GM10266 (cell line): ENCODE results near the gene GAS7.

Experiments used
- DNase-seq: peaks from one replicate; pipeline ENCODE4 v3.0.0; 2012; ENCODE audit errors: extremely low spot score
- TF ChIP-seq, protein P1 (sequence below): IDR thresholded peaks from 2 replicates; pipeline ENCODE4 v1.5.1; 2012; ENCODE audit warnings: mild to moderate bottlenecking, low read depth; ENCODE audit not compliant: control insufficient read depth, insufficient read depth; ENCODE audit errors: missing control alignments

The GAS7 gene

DNA sequence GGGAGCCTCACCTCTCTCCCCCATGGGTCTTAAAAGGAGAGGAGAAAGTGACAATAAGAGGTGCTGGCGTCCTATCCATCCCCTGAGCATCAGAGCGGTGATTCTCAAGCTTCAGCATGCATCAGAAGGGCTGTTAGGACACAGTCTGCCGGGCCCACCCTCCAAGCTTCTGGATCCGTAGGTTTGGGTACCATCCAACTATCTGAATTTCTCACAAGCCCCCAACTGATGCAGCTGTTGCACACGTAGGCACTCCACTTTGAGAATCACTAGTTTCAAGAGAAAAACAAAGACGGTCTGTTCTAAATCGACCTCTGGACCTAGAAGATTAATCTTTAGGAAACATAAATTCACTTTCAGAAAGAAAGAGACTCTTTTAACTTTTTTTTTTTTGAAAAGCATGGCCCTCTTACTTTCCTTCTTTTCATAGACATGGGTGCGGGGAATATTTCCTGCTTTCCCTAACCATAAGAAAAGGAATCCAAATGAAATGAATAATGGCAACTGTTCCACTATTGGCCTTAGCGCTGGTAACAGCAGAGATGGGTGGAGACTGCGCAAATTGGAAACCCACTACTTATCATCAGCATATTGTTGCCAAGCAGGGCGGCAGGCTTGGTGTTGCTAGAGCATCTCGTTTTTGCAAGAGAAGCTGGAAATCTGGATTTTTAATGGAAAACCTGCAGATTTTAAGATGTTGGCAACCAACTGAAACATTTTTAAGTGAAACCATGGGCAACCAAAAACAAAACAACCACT lies 144.4 kb downstream of the GAS7 start:
- TF ChIP-seq, protein P1, sequence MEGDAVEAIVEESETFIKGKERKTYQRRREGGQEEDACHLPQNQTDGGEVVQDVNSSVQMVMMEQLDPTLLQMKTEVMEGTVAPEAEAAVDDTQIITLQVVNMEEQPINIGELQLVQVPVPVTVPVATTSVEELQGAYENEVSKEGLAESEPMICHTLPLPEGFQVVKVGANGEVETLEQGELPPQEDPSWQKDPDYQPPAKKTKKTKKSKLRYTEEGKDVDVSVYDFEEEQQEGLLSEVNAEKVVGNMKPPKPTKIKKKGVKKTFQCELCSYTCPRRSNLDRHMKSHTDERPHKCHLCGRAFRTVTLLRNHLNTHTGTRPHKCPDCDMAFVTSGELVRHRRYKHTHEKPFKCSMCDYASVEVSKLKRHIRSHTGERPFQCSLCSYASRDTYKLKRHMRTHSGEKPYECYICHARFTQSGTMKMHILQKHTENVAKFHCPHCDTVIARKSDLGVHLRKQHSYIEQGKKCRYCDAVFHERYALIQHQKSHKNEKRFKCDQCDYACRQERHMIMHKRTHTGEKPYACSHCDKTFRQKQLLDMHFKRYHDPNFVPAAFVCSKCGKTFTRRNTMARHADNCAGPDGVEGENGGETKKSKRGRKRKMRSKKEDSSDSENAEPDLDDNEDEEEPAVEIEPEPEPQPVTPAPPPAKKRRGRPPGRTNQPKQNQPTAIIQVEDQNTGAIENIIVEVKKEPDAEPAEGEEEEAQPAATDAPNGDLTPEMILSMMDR, result no peak
- no peak for DNase-seq

GRCh38 chr17:10052106-10052813 lies 146.1 kb downstream of the GAS7 start:
- TF ChIP-seq, protein P1, result no peak
- DNase-seq, result peak; percentile 54

DNA sequence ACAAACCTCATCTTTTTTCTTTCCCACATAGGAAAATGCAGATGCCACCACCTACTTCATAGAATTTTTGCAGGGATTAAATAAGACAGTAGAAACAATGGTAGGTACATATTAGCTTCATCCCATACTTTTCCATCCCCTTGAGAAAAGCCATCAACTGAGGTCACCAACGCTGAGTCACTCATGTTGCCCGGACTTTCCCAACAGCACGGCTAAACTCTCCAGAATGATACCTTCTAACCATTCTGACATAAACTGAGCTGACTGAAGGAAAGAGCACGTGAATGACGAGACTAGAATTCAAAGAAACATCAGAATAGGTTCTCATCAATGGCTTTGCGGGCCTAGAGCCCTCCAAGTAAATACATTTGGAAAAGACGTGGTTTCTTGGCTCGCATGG lies 147.3 kb downstream of the GAS7 start:
- TF ChIP-seq, protein P1, result no peak
- no peak for DNase-seq

- TF ChIP-seq, protein P1, result no peak
- no peak for DNase-seq
Observed at GRCh38 chr17:10050597-10051101, 147.8 kb downstream of the GAS7 start.

GRCh38 chr17:10048629-10049350 lies 149.6 kb downstream of the GAS7 start:
- no peak for DNase-seq
- TF ChIP-seq, protein P1, result no peak

- DNase-seq, result no peak
- TF ChIP-seq, protein P1, result no peak
Observed at GRCh38 chr17:10046786-10047785, 151.3 kb downstream of the GAS7 start.
